Mononuclear cell (primary cell): ENCODE results near the gene KRTAP6-3. TPM values are rescaled to one million over a fixed set of nuclear protein-coding genes. Genes with fewer than 3 reads are reported as not detected.

ENCODE experiments used
- total RNA-seq: library from RNA; depleted of rRNA; stranded (reverse); fragments of >200 nt; gene quantifications from one replicate; pipeline ENCODE4 v1.2.3, GENCODE V29; 2012

Gene KRTAP6-3
- total RNA-seq, 1 donor = not detected

Other genes starting within 250 kb of the KRTAP6-3 start
- not detected for gene KRTAP23-1, start 243.8 kb upstream of the KRTAP6-3 start, total RNA-seq
- gene KRTAP13-2, start 220.2 kb upstream of the KRTAP6-3 start, total RNA-seq = not detected
- not detected for gene KRTAP13-1, start 196.4 kb upstream of the KRTAP6-3 start, total RNA-seq
- not detected for gene KRTAP13-3, start 166.5 kb upstream of the KRTAP6-3 start, total RNA-seq
- gene KRTAP13-4, start 162.2 kb upstream of the KRTAP6-3 start, total RNA-seq = not detected
- gene KRTAP15-1, start 152.2 kb upstream of the KRTAP6-3 start, total RNA-seq = not detected
- gene KRTAP19-1, start 112.1 kb upstream of the KRTAP6-3 start, total RNA-seq = not detected
- not detected for gene KRTAP19-2, start 105.0 kb upstream of the KRTAP6-3 start, total RNA-seq
- not detected for gene KRTAP19-3, start 100.4 kb upstream of the KRTAP6-3 start, total RNA-seq
- gene KRTAP19-4, start 95.3 kb upstream of the KRTAP6-3 start, total RNA-seq = not detected
- gene KRTAP19-5, start 90.3 kb upstream of the KRTAP6-3 start, total RNA-seq = not detected
- gene KRTAP19-6, start 50.6 kb upstream of the KRTAP6-3 start, total RNA-seq = not detected
- gene KRTAP19-7, start 31.1 kb upstream of the KRTAP6-3 start, total RNA-seq = not detected
- gene KRTAP22-2, start 2.0 kb upstream of the KRTAP6-3 start, total RNA-seq = not detected
- not detected for gene KRTAP6-2, start 6.5 kb downstream of the KRTAP6-3 start, total RNA-seq
- gene KRTAP22-1, start 8.6 kb downstream of the KRTAP6-3 start, total RNA-seq = not detected
- not detected for gene KRTAP6-1, start 21.5 kb downstream of the KRTAP6-3 start, total RNA-seq
- gene KRTAP20-1, start 24.0 kb downstream of the KRTAP6-3 start, total RNA-seq = not detected
- not detected for gene KRTAP20-4, start 28.2 kb downstream of the KRTAP6-3 start, total RNA-seq
- gene KRTAP20-2, start 42.8 kb downstream of the KRTAP6-3 start, total RNA-seq = not detected
- gene KRTAP20-3, start 50.4 kb downstream of the KRTAP6-3 start, total RNA-seq = not detected
- not detected for gene KRTAP21-3, start 126.3 kb downstream of the KRTAP6-3 start, total RNA-seq
- gene KRTAP21-2, start 154.8 kb downstream of the KRTAP6-3 start, total RNA-seq = not detected
- gene KRTAP21-1, start 163.0 kb downstream of the KRTAP6-3 start, total RNA-seq = not detected
- gene KRTAP8-1, start 220.8 kb downstream of the KRTAP6-3 start, total RNA-seq = not detected
- gene KRTAP7-1, start 237.3 kb downstream of the KRTAP6-3 start, total RNA-seq = not detected